Measurements from ENCODE around the gene ZFR. TPM values are rescaled to one million over a fixed set of nuclear protein-coding genes. Genes with fewer than 3 reads are reported as not detected.

The ZFR gene
- total RNA-seq, 1 experiment from 2014 or later: 72.7 TPM

GRCh38 chr5:32487008-32487407, 42.5 kb upstream of the ZFR start:
- no peaks in the 10 kb centered on the region for H3K36me3 ChIP-seq (ENCODE audit: control insufficient read depth, insufficient read depth, low read length)
- in situ Hi-C loops (cut with HindIII; ENCODE audit: low pct_unique_long_range_greater_than_20kb, low sequenced_read_pairs): no loop called here
- H3K9me3 ChIP-seq (ENCODE audit: control insufficient read depth, insufficient read depth, low read depth, low read length): no peaks in the 10 kb centered on the region
- intact Hi-C loops (cut with micrococcal nuclease; ENCODE audit: unreplicated experiment): no loop called here
- H3K4me3 ChIP-seq (ENCODE audit: low read depth in 2 of 2, low read length in 2 of 2): no peak overlapping the region
- H3K4me1 ChIP-seq (ENCODE audit: control insufficient read depth, insufficient read depth, low read length): no peaks in the 10 kb centered on the region; the same call in 1 of the 2 replicates
- BruUV-seq (replicated peaks): no TSS peak
- ChIA-PET CTCF (no interaction called here), POLR2A (no interaction called here)
- no peaks in the 10 kb centered on the region for H3K27me3 ChIP-seq (ENCODE audit: control insufficient read depth, insufficient read depth, low read length)
- TF ChIP-seq, protein P1, sequence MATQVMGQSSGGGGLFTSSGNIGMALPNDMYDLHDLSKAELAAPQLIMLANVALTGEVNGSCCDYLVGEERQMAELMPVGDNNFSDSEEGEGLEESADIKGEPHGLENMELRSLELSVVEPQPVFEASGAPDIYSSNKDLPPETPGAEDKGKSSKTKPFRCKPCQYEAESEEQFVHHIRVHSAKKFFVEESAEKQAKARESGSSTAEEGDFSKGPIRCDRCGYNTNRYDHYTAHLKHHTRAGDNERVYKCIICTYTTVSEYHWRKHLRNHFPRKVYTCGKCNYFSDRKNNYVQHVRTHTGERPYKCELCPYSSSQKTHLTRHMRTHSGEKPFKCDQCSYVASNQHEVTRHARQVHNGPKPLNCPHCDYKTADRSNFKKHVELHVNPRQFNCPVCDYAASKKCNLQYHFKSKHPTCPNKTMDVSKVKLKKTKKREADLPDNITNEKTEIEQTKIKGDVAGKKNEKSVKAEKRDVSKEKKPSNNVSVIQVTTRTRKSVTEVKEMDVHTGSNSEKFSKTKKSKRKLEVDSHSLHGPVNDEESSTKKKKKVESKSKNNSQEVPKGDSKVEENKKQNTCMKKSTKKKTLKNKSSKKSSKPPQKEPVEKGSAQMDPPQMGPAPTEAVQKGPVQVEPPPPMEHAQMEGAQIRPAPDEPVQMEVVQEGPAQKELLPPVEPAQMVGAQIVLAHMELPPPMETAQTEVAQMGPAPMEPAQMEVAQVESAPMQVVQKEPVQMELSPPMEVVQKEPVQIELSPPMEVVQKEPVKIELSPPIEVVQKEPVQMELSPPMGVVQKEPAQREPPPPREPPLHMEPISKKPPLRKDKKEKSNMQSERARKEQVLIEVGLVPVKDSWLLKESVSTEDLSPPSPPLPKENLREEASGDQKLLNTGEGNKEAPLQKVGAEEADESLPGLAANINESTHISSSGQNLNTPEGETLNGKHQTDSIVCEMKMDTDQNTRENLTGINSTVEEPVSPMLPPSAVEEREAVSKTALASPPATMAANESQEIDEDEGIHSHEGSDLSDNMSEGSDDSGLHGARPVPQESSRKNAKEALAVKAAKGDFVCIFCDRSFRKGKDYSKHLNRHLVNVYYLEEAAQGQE (IDR thresholded peaks at IDR 0.05; ENCODE audit: insufficient read depth in 1 of 2, low read depth in 2 of 2, low read length in 1 of 2): no peak
- TF ChIP-seq POLR2AphosphoS5 (IDR thresholded peaks at IDR 0.05; ENCODE audit: low read depth, low read length): no peak
- no peak for TF ChIP-seq CTCF (IDR thresholded peaks at IDR 0.05)
- TF ChIP-seq TCF7L2 (IDR thresholded peaks at IDR 0.05; ENCODE audit: low read depth, low read length): no peak
- no peak for TF ChIP-seq SIN3A (IDR thresholded peaks at IDR 0.05; ENCODE audit: borderline replicate concordance, insufficient read depth, low read depth, low read length)
- no peak overlapping the region for H3K27ac ChIP-seq (ENCODE audit: low read length)
- ATAC-seq (no peak), DNase-seq (ENCODE audit: low read depth, low spot score) (no peak)

DNA sequence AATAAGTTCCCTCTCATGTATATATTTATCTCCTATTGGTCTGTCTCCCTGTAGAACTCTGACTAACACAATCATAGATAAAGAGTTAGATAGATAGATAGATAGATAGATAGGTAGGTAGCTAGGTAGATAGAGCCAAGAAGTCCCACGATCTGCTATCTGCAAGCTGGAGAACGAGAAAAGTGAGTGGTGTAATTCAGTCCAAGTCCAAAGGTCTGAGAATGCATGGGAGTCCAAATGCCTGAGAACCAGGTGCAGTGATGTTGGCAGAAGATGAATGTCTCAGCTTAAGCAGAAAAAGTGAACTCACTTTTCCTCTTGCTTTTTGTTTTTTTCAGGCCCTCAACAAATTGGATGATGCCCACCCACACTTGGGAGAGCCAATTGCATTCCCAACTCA, 37.7 kb upstream of the ZFR start:
- in situ Hi-C loops (cut with HindIII; ENCODE audit: low pct_unique_long_range_greater_than_20kb, low sequenced_read_pairs): no loop called here

More for the DNA sequence above, 37.7 kb upstream of the ZFR start:
- TF ChIP-seq SIN3A (IDR thresholded peaks at IDR 0.05; ENCODE audit: borderline replicate concordance, insufficient read depth, low read depth, low read length): no peak
- no peak for TF ChIP-seq POLR2AphosphoS5 (IDR thresholded peaks at IDR 0.05; ENCODE audit: low read depth, low read length)
- TF ChIP-seq, protein P1 (IDR thresholded peaks at IDR 0.05; ENCODE audit: insufficient read depth in 1 of 2, low read depth in 2 of 2, low read length in 1 of 2): no peak
- no peak for TF ChIP-seq CTCF (IDR thresholded peaks at IDR 0.05)
- TF ChIP-seq TCF7L2 (IDR thresholded peaks at IDR 0.05; ENCODE audit: low read depth, low read length): no peak
- no peak overlapping the region for H3K4me3 ChIP-seq (ENCODE audit: low read depth in 2 of 2, low read length in 2 of 2)
- no peaks in the 10 kb centered on the region for H3K9me3 ChIP-seq (ENCODE audit: control insufficient read depth, insufficient read depth, low read depth, low read length)
- ChIA-PET POLR2A (no interaction called here), CTCF (no interaction called here)
- intact Hi-C loops (cut with micrococcal nuclease; ENCODE audit: unreplicated experiment): no loop called here
- no peaks in the 10 kb centered on the region for H3K4me1 ChIP-seq (ENCODE audit: control insufficient read depth, insufficient read depth, low read length)
- DNase-seq (ENCODE audit: low read depth, low spot score): no peak
- H3K27ac ChIP-seq (ENCODE audit: low read length): no peak overlapping the region
- no peaks in the 10 kb centered on the region for H3K36me3 ChIP-seq (ENCODE audit: control insufficient read depth, insufficient read depth, low read length)
- H3K27me3 ChIP-seq (ENCODE audit: control insufficient read depth, insufficient read depth, low read length): no peaks in the 10 kb centered on the region
- ATAC-seq: no peak
- no TSS peak for BruUV-seq (replicated peaks)

Measured in Panc1 (cell line).